Measurements from ENCODE around the gene GOLGA6L10. TPM values are rescaled to one million over a fixed set of nuclear protein-coding genes. Genes with fewer than 3 reads are reported as not detected.
"Not testable (repeated sequence)": the region's sequence is repeated elsewhere in the genome, so short reads cannot be mapped to it uniquely, and the experiment has no call there.

GOLGA6L10 gene
- total and polyA plus RNA-seq, 4 donors: 0.15 to 0.67 (median 0.37) TPM

- H3K27ac ChIP-seq (ENCODE audit: low read depth in 1 of 2, low read length in 2 of 2); H3K9ac ChIP-seq (ENCODE audit: low read depth in 1 of 2, low read length in 2 of 2); H3K9me3 ChIP-seq (ENCODE audit: control insufficient read depth in 4 of 4, low read length in 3 of 4); H3K36me3 ChIP-seq (ENCODE audit: control insufficient read depth in 4 of 4, insufficient read depth in 3 of 4, low read depth in 1 of 4, low read length in 3 of 4); DNase-seq (ENCODE audit: low spot score); H3K4me3 ChIP-seq (ENCODE audit: low read depth in 1 of 3, low read length in 3 of 3); H3K4me1 ChIP-seq (ENCODE audit: control insufficient read depth in 4 of 4, insufficient read depth in 4 of 4, low read length in 3 of 4); H3K27me3 ChIP-seq (ENCODE audit: control insufficient read depth in 4 of 4, insufficient read depth in 4 of 4, low read length in 3 of 4): not testable (repeated sequence)
- WGBS: 90% methylated on average over 8 of the region's 9 CpGs
These were observed 14.7 kb downstream of the GOLGA6L10 start for GRCh38 chr15:82334554-82334932.

- not testable (repeated sequence) for H3K27ac ChIP-seq (ENCODE audit: low read depth in 1 of 2, low read length in 2 of 2); DNase-seq (ENCODE audit: low spot score); H3K4me3 ChIP-seq (ENCODE audit: low read depth in 1 of 3, low read length in 3 of 3); H3K4me1 ChIP-seq (ENCODE audit: control insufficient read depth in 4 of 4, insufficient read depth in 4 of 4, low read length in 3 of 4); H3K27me3 ChIP-seq (ENCODE audit: control insufficient read depth in 4 of 4, insufficient read depth in 4 of 4, low read length in 3 of 4); H3K9ac ChIP-seq (ENCODE audit: low read depth in 1 of 2, low read length in 2 of 2); H3K36me3 ChIP-seq (ENCODE audit: control insufficient read depth in 4 of 4, insufficient read depth in 3 of 4, low read depth in 1 of 4, low read length in 3 of 4); H3K9me3 ChIP-seq (ENCODE audit: control insufficient read depth in 4 of 4, low read length in 3 of 4)
- 85% methylated on average over 43 of the region's 43 CpGs for WGBS
These were observed 15.4 kb downstream of the GOLGA6L10 start for GRCh38 chr15:82333603-82334553.

GRCh38 chr15:82332711-82333602 lies 16.3 kb downstream of the GOLGA6L10 start:
- H3K9ac ChIP-seq (ENCODE audit: low read depth in 1 of 2, low read length in 2 of 2); H3K36me3 ChIP-seq (ENCODE audit: control insufficient read depth in 4 of 4, insufficient read depth in 3 of 4, low read depth in 1 of 4, low read length in 3 of 4); H3K9me3 ChIP-seq (ENCODE audit: control insufficient read depth in 4 of 4, low read length in 3 of 4); H3K4me1 ChIP-seq (ENCODE audit: control insufficient read depth in 4 of 4, insufficient read depth in 4 of 4, low read length in 3 of 4); H3K27me3 ChIP-seq (ENCODE audit: control insufficient read depth in 4 of 4, insufficient read depth in 4 of 4, low read length in 3 of 4); H3K4me3 ChIP-seq (ENCODE audit: low read depth in 1 of 3, low read length in 3 of 3); H3K27ac ChIP-seq (ENCODE audit: low read depth in 1 of 2, low read length in 2 of 2); DNase-seq (ENCODE audit: low spot score): not testable (repeated sequence)
- 66% methylated on average over 12 of the region's 13 CpGs for WGBS

- 100% methylated on average over 2 of the region's 3 CpGs for WGBS
- DNase-seq (ENCODE audit: low spot score): not testable (repeated sequence)
These were observed 17.5 kb downstream of the GOLGA6L10 start for GRCh38 chr15:82331576-82332304.

GRCh38 chr15:82330921-82331320 lies 18.4 kb downstream of the GOLGA6L10 start:
- not testable (repeated sequence) for DNase-seq (ENCODE audit: low spot score); H3K36me3 ChIP-seq (ENCODE audit: control insufficient read depth in 4 of 4, insufficient read depth in 3 of 4, low read depth in 1 of 4, low read length in 3 of 4); H3K27me3 ChIP-seq (ENCODE audit: control insufficient read depth in 4 of 4, insufficient read depth in 4 of 4, low read length in 3 of 4); H3K9me3 ChIP-seq (ENCODE audit: control insufficient read depth in 4 of 4, low read length in 3 of 4); H3K4me1 ChIP-seq (ENCODE audit: control insufficient read depth in 4 of 4, insufficient read depth in 4 of 4, low read length in 3 of 4); H3K27ac ChIP-seq (ENCODE audit: low read depth in 1 of 2, low read length in 2 of 2); H3K9ac ChIP-seq (ENCODE audit: low read depth in 1 of 2, low read length in 2 of 2); H3K4me3 ChIP-seq (ENCODE audit: low read depth in 1 of 3, low read length in 3 of 3)
- WGBS: 95% methylated on average over 7 of the region's 11 CpGs

More at GRCh38 chr15:82331576-82332304, 17.5 kb downstream of the GOLGA6L10 start:
- not testable (repeated sequence) for H3K4me1 ChIP-seq (ENCODE audit: control insufficient read depth in 4 of 4, insufficient read depth in 4 of 4, low read length in 3 of 4); H3K9me3 ChIP-seq (ENCODE audit: control insufficient read depth in 4 of 4, low read length in 3 of 4); H3K4me3 ChIP-seq (ENCODE audit: low read depth in 1 of 3, low read length in 3 of 3); H3K27ac ChIP-seq (ENCODE audit: low read depth in 1 of 2, low read length in 2 of 2); H3K36me3 ChIP-seq (ENCODE audit: control insufficient read depth in 4 of 4, insufficient read depth in 3 of 4, low read depth in 1 of 4, low read length in 3 of 4); H3K27me3 ChIP-seq (ENCODE audit: control insufficient read depth in 4 of 4, insufficient read depth in 4 of 4, low read length in 3 of 4); H3K9ac ChIP-seq (ENCODE audit: low read depth in 1 of 2, low read length in 2 of 2)

GRCh38 chr15:82329039-82329438 lies 20.2 kb downstream of the GOLGA6L10 start:
- not testable (repeated sequence) for H3K36me3 ChIP-seq (ENCODE audit: control insufficient read depth in 4 of 4, insufficient read depth in 3 of 4, low read depth in 1 of 4, low read length in 3 of 4); H3K4me1 ChIP-seq (ENCODE audit: control insufficient read depth in 4 of 4, insufficient read depth in 4 of 4, low read length in 3 of 4); H3K27ac ChIP-seq (ENCODE audit: low read depth in 1 of 2, low read length in 2 of 2); H3K9ac ChIP-seq (ENCODE audit: low read depth in 1 of 2, low read length in 2 of 2); H3K9me3 ChIP-seq (ENCODE audit: control insufficient read depth in 4 of 4, low read length in 3 of 4); DNase-seq (ENCODE audit: low spot score); H3K27me3 ChIP-seq (ENCODE audit: control insufficient read depth in 4 of 4, insufficient read depth in 4 of 4, low read length in 3 of 4); H3K4me3 ChIP-seq (ENCODE audit: low read depth in 1 of 3, low read length in 3 of 3)
- WGBS: 37% methylated on average over 11 of the region's 13 CpGs

GRCh38 chr15:82327372-82327771 lies 21.9 kb downstream of the GOLGA6L10 start:
- not testable (repeated sequence) for H3K9ac ChIP-seq (ENCODE audit: low read depth in 1 of 2, low read length in 2 of 2); DNase-seq (ENCODE audit: low spot score); H3K4me1 ChIP-seq (ENCODE audit: control insufficient read depth in 4 of 4, insufficient read depth in 4 of 4, low read length in 3 of 4); H3K27me3 ChIP-seq (ENCODE audit: control insufficient read depth in 4 of 4, insufficient read depth in 4 of 4, low read length in 3 of 4); H3K9me3 ChIP-seq (ENCODE audit: control insufficient read depth in 4 of 4, low read length in 3 of 4); H3K4me3 ChIP-seq (ENCODE audit: low read depth in 1 of 3, low read length in 3 of 3); H3K27ac ChIP-seq (ENCODE audit: low read depth in 1 of 2, low read length in 2 of 2); H3K36me3 ChIP-seq (ENCODE audit: control insufficient read depth in 4 of 4, insufficient read depth in 3 of 4, low read depth in 1 of 4, low read length in 3 of 4)
- WGBS: 92% methylated on average over 8 of the region's 10 CpGs

GRCh38 chr15:82326896-82327295 lies 22.4 kb downstream of the GOLGA6L10 start:
- not testable (repeated sequence) for H3K9ac ChIP-seq (ENCODE audit: low read depth in 1 of 2, low read length in 2 of 2); H3K9me3 ChIP-seq (ENCODE audit: control insufficient read depth in 4 of 4, low read length in 3 of 4); H3K4me3 ChIP-seq (ENCODE audit: low read depth in 1 of 3, low read length in 3 of 3); H3K36me3 ChIP-seq (ENCODE audit: control insufficient read depth in 4 of 4, insufficient read depth in 3 of 4, low read depth in 1 of 4, low read length in 3 of 4); DNase-seq (ENCODE audit: low spot score); H3K27ac ChIP-seq (ENCODE audit: low read depth in 1 of 2, low read length in 2 of 2); H3K27me3 ChIP-seq (ENCODE audit: control insufficient read depth in 4 of 4, insufficient read depth in 4 of 4, low read length in 3 of 4); H3K4me1 ChIP-seq (ENCODE audit: control insufficient read depth in 4 of 4, insufficient read depth in 4 of 4, low read length in 3 of 4)
- 88% methylated on average over 19 of the region's 23 CpGs for WGBS
